GM19463 (cell line): ENCODE data around the gene FAM83G.

Experiments used
- ATAC-seq: cut with Tn5 transposase; IDR thresholded peaks from one replicate; pipeline ENCODE4 v1.9.1; 2021; ENCODE audit warnings: mild to moderate bottlenecking, moderate library complexity; ENCODE audit not compliant: unreplicated experiment

Gene FAM83G

DNA sequence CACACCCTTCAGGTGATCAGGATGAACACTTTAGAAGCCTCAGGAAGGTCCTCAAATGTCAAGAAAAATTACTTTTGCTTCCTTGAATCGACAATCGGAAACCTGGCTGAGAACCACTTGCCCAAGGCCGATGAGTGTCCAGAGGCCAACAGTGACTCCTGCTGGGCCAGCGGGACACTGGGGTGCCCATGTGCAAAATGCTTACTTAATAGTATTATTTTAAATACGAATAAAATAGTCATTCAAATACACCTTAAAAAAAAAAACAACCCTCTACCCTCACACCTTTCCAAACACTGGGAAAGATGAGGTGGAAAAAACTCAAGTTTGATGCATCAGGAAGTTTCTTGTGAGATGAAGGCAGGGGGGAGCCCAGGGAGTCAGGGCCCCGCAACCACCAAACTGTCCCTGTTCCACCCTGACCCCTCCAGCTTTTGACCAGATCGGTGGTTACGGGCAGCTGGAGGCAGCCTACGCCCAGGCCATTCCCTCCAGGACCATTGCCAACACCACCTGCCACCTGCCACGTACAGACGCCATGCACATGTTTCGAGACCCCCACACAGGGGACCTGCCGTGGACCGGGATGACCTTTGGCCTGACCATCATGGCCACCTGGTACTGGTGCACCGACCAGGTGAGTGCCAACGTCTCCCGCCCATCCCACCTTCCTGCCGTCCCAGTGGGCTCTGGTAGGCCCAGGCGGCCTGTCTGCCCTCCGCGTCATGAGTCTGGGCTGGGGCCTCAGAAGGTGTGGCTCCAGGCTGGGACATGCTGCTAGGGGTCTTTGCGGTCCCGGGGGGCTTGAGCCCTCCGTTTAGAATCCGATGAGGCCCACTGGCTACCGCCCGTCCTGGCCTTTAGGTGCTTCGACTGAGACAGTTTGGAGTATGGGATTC lies 33.7 kb downstream of the FAM83G start:
- ATAC-seq: no peak

DNA sequence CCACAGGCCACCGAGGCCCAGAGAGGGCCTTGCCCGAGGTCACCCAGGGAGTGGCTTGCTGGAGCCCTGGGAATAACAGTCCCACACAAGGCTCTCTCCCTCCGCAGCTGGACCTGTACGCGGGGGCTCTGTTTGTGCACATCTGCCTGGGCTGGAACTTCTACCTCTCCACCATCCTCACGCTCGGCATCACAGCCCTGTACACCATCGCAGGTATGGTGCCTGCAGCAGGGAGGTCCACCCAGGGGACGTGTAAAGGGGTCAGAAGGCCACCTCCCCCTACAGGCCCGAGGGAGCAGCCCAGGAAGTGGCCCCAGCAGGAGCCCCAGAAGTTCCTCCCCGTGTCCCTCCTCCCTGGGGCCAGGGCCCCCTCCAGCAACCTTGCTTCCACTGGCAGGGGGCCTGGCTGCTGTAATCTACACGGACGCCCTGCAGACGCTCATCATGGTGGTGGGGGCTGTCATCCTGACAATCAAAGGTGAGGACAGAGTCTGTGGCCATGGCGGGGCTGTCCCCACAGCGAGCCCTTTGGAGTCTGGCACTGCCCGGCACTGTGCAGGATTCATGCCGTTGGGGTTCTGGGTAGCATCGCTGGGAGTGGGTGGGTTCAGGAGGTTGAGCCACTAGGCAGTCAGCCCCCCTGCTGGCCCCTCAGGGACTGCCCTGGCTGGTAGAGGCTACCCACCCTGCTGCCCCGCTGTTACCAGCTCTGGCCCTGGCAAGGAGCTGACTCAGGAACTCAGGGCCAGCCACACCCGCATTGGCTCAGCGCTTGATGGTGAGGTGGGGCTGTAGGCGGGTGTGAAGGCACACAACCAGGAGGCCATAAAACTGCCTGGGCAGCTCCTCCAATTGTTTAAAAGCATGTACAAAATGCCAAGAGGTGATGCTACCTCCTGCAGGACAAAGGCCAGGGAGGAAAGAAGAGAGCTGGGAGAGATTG lies 35.3 kb downstream of the FAM83G start:
- ATAC-seq: no peak

DNA sequence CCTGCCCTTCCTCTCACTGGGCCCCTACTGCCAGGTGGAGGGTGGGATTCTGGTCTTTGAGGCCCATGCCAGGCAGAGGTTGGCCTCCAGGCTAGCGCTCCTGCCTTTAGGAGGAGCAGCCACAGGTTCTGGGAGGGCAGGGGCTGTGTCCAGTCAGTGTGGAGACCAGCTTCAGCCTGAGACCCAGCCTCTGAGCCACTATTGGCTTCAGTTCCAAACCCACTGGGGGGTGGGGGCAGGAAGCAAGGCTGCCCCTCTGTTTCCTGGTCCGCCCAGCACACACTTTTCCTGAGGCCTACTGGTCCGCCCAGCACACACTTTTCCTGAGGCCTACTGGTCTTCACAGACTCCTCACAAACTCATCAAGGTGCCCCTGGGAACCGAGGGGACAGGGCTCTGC lies 36.2 kb downstream of the FAM83G start:
- no peak for ATAC-seq

DNA sequence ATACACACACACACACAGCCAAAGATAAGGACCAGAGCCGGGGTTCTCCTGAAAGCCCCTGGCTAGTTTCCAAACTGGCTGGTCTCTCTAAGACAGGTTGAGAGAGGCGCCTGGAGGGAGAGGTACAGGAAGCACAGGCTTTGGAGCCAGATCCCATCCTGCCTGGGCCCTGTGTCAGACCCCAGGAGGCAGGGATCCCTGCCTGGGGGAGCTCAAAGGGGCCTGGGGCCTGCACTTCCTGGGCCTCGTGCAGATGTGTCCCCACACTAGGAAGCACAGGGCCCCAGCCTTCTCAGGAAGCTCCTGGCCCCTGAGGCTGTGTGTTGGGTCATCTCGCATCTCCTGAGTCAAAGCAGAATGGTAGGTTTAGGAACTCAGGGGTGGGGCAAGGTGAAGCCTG lies 36.6 kb downstream of the FAM83G start:
- no peak for ATAC-seq

DNA sequence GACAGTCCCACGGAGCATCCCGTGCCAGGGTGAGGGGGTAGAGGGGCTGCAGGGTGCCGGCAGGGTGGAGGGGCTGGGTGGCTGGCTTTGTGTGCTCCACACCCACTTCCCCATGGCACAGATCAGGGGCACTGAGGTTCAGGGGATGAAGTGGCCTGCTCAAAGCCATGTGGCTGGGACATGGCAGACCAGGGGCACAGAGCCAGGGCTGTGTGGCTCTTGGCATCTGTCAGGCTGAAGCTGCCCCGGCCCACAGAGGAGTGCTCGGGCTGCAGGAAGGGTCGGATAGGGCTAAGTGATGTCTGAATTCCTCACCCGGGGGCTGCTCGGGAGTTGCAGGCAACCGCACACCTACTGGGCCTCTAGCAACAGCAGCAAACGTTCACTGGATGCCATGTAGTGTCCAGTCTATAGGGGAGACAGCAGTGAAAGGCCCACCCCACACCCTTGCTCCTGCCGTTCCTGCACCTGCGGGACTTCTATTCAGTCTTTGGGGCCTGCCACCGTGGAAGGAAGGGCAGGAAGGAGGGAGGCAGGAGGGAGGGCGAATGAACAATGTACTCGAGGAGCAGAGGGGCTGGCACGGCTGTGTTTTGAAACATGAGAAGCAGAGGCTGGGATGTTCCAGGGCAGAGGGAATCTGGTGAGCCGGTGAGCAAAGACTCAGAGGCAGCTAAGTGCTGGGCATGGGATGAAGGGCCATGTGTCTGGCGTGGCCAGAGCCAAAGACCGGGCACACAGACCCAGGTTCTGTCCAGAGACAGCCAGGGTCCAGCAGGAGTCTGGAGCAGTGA lies 37.5 kb downstream of the FAM83G start:
- no peak for ATAC-seq

DNA sequence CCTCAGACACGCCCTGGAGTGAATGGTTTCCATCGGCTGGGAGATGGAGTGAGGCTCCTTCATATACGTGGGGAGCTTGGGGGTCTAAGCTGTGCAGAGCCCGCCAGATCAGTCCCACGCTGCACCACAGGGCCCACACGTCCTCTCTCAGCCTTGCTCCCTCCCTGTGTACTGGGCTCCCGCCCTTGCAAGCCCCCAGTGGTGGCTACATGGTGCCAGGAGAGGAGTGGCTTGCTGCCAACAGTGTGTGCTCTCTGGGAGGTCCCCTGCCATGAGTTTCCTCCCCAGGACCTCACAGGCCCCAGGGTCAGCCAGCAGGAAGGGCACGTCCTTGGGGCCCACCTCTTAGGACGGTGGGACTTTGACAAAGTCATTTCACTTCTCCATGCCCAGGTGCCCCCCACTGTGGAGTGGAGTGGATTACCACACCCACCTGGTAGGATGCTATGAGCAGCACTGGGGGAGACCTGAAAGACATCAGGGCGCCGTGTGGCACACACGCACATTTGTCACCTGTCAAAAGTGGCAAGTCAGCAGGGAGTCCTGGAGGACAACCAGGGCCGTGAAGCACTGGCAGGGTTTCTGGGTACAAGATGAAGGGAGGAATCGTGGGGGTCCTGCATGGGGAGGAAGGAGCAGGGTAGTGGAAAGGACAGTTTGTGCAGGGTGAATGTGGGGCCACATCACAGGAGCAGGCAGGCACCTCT lies 38.9 kb downstream of the FAM83G start:
- no peak for ATAC-seq

DNA sequence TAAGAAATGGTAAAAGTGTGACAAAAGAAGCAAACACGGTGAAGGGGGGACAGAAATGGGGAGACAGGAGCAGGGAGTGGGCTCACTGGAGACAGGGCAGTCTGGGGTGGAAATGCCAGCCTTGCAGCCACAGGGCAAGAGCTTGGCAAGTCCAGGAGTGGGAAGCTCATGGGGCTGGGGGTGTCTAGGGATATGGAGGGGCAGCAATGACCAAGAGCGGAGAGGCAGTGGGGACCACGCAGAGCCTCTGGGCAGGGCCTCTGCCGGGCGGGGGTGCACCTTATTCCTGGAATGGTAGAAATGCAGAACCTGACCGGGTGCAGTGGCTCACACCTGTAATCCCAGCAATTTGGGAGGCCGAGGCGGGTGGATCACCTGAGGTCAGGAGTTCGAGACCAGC lies 40.0 kb downstream of the FAM83G start:
- no peak for ATAC-seq

DNA sequence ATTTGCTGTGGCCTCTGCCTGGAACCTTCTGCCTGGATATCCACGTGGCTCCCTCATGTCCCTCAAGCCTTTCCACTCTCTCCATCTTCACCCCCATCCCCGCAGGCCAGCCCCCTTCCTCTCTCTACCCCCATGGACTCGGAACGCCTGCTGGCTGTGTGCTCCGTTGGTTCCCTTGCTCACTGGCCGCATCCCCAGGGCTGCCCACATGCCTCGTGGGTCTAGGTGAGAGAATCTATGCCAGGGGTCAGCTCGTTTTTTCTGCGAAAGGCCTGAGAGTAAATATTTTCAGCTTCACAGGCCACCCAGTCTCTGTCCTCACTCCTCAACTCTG lies 40.6 kb downstream of the FAM83G start:
- ATAC-seq: no peak

DNA sequence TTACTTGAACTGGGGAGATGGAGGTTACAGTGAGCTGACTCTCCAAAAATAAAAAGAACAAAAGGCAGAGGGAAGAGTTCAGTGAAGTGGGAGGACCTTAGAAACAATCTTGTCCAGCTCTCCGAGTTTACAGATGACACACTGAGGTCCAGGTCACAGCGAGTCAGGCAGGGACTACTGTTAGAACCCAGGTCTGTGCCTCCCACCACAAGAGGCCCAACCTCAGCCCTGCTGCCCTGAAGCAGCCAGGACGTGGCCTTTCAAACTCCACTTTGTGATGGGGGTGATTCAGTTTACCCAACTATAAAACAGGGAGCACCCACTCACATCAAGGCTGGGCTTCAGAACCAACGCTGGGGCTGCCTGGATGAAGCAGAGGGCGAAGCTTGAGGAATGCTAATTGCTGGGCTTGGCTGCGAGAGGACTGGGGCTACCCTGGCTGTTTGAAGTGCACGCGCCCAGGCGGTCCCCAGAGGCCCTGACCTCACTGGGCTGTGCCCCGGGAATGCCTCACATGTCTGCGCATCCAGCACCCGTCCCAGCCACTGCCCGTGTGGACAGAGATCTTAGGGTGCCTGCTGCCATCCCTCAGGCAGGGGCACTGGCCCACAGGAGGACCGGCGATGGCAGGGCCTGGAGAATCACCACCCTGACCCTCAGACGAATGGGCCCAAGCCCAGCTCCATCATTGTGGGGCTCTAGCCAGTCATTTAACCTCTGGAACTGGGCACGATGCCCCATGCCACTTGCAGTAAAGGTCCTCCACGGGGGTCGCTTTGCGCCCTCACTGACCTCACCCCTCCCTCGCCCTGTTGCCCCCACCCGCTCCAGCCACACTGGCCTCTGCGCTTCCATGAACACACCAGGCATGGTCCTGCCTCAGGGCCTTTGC lies 41.2 kb downstream of the FAM83G start:
- ATAC-seq: no peak

DNA sequence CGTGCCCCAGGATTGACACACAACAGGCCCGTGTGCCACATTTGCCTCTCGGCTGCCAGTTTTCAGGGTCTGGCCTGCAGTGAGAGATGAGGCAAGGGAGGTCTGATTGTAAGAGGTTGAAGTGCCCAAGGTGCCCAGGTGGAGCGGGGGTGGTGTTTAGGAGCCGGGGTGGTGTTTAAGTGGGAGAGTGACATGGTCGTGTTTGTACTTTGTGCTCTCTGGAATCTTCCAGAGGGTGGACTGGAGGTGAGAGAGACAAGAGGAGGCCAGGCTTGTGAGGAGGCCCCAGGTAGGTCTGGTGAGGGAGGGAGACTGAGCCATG lies 42.1 kb downstream of the FAM83G start:
- no peak for ATAC-seq

DNA sequence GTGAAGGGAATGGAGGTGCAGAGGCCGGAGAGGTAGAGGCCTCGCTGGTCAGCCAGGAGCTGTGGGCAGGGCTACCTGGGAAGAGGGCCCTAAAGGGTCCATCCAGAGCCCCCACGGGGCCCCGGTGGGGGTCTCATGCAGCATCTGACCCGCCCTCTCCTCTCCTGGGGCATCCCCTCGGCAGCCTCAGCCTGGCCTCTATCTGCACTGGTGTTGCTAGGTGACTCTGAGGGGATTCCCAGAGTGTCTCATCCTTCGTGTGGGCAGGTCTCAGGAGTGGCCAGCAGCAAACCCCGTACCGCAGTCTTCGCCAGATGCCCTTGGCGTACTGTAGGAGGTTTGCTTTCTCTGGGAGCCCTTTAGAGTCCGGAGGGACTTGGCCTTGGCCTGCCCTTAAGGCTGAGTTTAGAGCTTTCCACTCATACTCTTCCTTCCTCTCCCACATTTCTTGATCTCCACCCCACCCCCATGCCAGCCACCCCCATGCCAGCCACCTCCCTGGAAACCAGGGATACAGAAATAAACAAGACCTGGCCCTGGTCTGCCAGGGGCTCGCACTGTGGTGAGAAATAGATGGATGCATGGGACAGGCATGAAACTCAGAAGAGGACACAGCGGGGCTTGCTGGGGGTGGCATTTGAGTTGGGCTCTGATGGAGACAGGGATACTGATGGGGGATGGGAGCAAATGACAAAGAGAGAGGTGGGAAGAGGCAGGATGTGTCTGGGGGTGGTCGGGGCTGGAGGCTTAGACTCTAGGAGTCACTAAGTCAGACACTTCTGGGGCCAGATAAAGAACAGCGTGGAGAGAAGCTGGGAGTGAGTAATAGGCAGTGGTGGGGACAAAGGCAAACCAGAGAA lies 42.7 kb downstream of the FAM83G start:
- ATAC-seq: no peak

DNA sequence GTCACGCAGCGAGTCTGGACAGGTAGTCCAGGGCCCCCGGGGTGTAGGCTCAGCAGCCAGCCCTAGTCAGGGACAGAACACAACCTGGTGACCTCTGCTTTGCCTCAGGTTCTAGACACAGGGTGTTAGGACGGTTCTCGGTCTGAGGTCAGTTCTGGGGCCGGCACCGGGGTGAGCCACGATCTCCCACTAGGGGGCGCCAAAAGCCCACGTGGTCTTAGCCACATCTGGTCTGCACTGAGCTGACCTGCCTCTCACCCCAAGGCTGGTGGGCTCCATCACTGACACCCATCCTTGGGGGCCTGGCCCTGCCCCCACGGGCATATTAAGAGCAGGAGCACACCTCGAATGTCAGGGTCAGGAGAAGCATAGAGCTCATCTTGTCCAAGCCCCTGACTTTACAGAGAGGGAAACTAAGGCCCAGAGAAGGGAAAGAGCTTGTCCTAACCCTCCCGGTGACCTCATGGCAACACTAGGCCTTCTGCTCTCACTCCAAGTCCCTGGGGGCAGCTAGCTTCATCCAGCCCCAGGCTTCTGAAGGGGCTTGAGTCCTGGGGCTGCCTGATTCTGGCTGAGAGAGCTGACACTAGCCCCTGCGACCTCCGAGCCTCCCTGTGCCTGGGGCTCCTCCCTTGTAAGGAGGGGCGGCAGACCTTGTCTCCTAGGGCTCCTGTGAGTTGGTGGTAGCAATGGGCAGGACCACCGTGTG lies 43.6 kb downstream of the FAM83G start:
- no peak for ATAC-seq

DNA sequence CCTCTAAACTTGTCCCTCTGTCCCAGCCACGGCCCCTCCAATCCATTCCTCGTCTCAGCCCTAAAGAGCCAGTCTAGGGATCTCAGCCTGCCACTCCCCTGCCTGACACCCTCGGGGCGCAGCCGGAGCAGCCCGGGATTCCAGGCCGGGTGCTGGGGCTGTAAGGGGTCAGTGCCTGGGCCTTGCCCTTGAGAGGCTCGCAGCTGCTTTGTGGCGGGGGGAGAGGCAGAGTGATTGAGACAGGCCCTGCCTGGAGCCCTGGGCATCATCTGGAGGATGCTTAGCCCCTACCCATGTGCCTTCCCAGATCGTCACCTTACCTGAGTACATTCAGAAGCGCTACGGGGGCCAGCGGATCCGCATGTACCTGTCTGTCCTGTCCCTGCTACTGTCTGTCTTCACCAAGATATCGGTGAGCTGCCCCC lies 44.3 kb downstream of the FAM83G start:
- ATAC-seq: no peak

DNA sequence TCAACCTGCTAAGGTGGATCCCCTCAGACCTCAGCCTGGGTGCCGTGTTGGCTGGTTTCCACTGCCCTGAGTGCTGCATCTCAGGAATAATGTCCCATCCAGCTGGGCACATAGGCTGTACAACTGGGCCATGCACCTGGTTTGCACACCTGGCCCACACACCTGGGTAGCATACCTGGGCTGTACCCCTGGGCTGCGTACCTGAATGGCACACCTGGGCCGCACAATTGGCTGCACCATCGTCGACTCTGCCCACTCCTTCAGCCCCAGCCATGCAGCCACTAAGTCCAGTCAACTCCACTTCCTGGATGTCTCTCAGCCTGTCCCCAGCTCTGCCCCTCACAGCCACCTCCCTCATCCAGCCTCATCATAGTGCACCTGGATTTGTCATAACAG lies 44.7 kb downstream of the FAM83G start:
- ATAC-seq: no peak

DNA sequence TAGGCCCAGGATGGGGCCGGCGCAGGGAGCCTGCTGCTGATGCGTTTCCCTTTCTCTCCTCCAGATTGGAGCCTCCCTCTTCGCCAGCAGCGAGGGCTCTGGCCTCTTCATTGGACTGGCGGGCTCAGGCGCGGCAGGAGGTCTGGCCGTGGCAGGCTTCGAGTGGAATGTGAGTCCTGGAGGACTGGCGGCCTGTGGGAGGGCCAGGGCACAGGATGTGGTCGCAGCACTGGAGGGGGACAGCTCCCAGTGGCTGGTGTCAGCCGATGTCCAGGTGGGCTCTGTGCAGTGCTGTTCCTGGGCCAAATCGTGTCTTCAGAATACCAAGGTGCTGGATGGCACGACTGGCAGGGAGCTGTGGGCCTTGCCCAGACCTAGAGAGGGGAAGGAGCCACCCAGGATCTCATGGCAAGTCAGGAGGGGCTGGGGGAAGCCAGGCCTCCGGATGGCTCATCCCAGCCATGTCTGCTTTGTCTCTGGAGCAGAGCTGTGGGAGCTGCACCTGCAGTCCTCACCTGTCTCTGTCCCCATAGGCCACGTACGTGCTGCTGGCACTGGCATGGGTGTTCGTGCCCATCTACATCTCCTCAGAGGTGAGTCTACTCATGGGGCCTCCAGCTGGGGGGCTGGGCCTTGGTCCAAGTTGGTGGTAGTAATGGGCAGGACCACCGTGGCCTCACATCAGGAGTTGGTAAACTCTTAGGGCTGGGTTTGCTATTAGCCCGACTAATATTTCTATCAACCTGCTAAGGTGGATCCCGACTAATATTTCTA lies 45.3 kb downstream of the FAM83G start:
- ATAC-seq: no peak

DNA sequence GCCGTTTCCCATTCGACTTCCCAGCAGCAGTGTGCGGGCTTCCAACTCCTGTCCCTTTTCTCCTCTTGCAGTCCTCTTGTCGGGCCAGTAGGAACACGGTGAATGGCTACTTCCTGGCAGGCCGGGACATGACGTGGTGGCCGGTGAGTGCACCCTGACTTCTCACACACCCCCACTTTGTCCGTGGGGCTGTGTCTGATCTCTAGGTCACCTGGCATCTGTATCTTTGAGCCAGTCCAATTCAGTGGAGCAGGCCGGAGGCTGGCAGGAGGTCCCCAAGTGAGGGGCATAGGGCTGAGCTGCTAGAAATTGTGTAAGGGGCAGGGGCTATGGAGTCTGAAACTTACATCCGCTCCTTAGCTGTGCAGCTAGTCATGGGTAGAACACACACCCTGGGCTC lies 46.0 kb downstream of the FAM83G start:
- no peak for ATAC-seq

DNA sequence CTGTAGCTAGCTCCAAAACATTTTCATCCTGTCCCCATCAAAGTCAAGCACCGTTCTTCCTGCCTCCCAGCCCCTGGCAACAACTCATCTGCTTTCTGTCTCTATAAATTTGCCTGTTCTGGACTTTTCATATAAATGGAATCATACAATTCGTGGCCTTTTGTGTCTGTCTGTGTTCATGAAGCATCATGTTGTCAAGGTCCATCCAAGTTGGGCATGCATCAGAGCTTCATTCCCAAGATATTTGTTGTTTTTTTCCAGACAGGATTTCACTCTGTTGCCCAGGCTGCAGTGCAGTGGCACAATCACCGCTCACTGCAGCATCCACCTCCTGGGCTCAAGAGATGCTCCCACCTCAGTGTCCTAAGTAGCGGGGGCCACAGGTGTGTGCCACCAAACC lies 46.7 kb downstream of the FAM83G start:
- ATAC-seq: no peak
